H1 (cell line): ENCODE results near the gene ZBTB18. TPM values are rescaled to one million over a fixed set of nuclear protein-coding genes. Genes with fewer than 3 reads are reported as not detected.

Experiments
- CTBP2 ChIP-seq: IDR thresholded peaks from 2 replicates; pipeline ENCODE4 v1.7.0; 2011; ENCODE audit warnings: borderline replicate concordance, mild to moderate bottlenecking, moderate library complexity, mixed read lengths, low read length; ENCODE audit not compliant: insufficient read depth, insufficient read length
- RAD21 ChIP-seq, 2 experiments: IDR thresholded peaks in 1 of 2; conservative IDR thresholded peaks in 1 of 2; 2 replicates each; pipeline ENCODE4 v1.6.1; 2011; ENCODE audit warnings: low read depth in 2 of 2, low read length in 2 of 2, improper control_type of control experiment in 1 of 2, inconsistent platforms in 1 of 2, mild to moderate bottlenecking in 1 of 2, moderate library complexity in 1 of 2
- polyA plus RNA-seq, 7 experiments: library from polyadenylated mRNA; depleted of rRNA in 3 of 7; stranded (reverse) in 5 of 7; unstranded in 2 of 7; fragments of >200 nt in 5 of 7; fragments of 200-250 nt in 2 of 7; gene quantifications; 1 replicate in 5 of 7; 2 replicates in 1 of 7; 4 replicates in 1 of 7; pipeline versions ENCODE4 v1.2.1 to v1.2.3, GENCODE V29; 2011 to 2013; ENCODE audit warnings: missing spikeins in 2 of 7, mixed read lengths in 2 of 7
- total RNA-seq: library from RNA; stranded (reverse); fragmentation: NEBNext Ultra II Directional; extraction: Animal tissue kit (Norgen Biotek cat#: 25700); gene quantifications from 2 replicates; pipeline ENCODE4 v1.2.1, GENCODE V29; 2021
- TF ChIP-seq, protein P1 (sequence below): IDR thresholded peaks from 2 replicates; pipeline ENCODE4 v1.6.1; 2011; ENCODE audit warnings: low read length, improper control_type of control experiment

ZBTB18 gene
- total and polyA plus RNA-seq, 2 of the 8 experiments (the other 6 are each of a cell fraction or from before 2014, with no cell fraction given) = 8.5 to 14.4 TPM

- TF ChIP-seq CTBP2 (no peak), RAD21 (IDR thresholded peaks at IDR 0.05 in 1 of 2, conservative IDR thresholded peaks at IDR 0.05 in 1 of 2; ENCODE audit: low read depth in 2 of 2, low read length in 2 of 2) (no peak)
- TF ChIP-seq, protein P1, sequence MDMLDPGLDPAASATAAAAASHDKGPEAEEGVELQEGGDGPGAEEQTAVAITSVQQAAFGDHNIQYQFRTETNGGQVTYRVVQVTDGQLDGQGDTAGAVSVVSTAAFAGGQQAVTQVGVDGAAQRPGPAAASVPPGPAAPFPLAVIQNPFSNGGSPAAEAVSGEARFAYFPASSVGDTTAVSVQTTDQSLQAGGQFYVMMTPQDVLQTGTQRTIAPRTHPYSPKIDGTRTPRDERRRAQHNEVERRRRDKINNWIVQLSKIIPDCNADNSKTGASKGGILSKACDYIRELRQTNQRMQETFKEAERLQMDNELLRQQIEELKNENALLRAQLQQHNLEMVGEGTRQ = no peak
These were observed 36.5 kb downstream of the ZBTB18 start (continued) for GRCh38 chr1:244087611-244088010.
